Measurements from ENCODE around the gene PSME4.

PSME4 gene

DNA sequence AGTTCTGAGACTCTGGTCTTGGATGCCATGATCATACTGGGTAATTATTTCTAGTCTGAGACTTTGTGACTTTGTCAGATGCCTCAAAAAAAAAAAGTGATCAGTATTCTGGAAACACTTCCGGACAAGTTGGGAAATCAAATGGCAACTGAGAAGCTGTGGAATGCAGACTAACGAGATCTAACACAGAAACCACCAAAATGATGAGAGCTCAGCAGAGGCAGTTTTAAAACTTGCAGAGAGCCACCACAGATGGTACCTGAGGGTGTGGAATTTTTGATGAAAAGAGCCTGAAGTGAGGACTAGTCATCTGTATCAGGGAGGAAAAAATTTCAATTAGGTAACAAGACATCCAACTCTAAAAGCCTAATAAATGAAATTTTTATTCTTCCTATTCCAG lies 105.5 kb downstream of the PSME4 start:
- DNase-seq (ENCODE audit: low read depth in 1 of 2, low spot score in 1 of 2), result no peak
- Histone ChIP-seq H3K27ac (replicated peaks) (no peak overlapping the region), H3K27me3 (ENCODE audit: insufficient read depth, poor library complexity, severe bottlenecking) (no peaks in the 10 kb centered on the region), H3K4me3 (replicated peaks; ENCODE audit: insufficient read depth, low read length) (no peak overlapping the region)
- TF ChIP-seq GABPA (IDR thresholded peaks at IDR 0.05; ENCODE audit: low read depth), result no peak

DNA sequence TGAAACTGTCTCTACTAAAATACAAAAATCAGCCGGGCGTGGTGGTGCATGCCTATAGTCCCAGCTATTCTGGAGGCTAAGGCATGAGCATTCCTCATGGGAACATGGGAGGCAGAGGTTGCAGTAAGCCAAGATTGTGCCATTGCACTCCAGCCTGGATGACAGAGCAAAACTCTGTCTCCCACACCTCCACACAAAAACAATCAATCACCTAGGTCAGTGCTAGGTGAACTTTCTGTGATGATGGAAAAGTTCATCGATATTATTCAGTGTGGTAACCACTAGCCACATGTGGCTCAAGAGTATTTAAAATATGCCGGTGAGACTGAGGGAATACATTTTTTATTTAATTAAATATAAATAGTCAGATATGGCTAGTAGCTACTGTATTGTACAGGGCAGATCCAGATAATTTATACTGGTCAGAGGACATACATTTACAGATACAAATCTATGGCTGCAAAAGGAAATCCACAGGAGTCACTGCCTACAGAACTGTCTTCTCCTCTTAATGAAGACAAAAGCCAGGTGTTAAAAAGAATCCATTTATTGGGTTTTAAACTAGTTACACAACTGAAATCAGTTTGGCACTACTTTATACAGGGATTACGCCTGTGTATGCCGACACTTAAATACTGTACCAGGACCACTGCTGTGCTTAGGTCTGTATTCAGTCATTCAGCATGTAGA lies 107.1 kb downstream of the PSME4 start:
- no peak for DNase-seq (ENCODE audit: low read depth in 1 of 2, low spot score in 1 of 2)
- H3K27me3 ChIP-seq (ENCODE audit: insufficient read depth, poor library complexity, severe bottlenecking), result no peaks in the 10 kb centered on the region
- no peak overlapping the region for H3K27ac ChIP-seq (replicated peaks)
- no peak overlapping the region for H3K4me3 ChIP-seq (replicated peaks; ENCODE audit: insufficient read depth, low read length)
- TF ChIP-seq POLR2AphosphoS5 (IDR thresholded peaks at IDR 0.05; ENCODE audit: low read depth), result no peak
- TF ChIP-seq GABPA (IDR thresholded peaks at IDR 0.05; ENCODE audit: low read depth), result no peak
- TF ChIP-seq, protein P1, sequence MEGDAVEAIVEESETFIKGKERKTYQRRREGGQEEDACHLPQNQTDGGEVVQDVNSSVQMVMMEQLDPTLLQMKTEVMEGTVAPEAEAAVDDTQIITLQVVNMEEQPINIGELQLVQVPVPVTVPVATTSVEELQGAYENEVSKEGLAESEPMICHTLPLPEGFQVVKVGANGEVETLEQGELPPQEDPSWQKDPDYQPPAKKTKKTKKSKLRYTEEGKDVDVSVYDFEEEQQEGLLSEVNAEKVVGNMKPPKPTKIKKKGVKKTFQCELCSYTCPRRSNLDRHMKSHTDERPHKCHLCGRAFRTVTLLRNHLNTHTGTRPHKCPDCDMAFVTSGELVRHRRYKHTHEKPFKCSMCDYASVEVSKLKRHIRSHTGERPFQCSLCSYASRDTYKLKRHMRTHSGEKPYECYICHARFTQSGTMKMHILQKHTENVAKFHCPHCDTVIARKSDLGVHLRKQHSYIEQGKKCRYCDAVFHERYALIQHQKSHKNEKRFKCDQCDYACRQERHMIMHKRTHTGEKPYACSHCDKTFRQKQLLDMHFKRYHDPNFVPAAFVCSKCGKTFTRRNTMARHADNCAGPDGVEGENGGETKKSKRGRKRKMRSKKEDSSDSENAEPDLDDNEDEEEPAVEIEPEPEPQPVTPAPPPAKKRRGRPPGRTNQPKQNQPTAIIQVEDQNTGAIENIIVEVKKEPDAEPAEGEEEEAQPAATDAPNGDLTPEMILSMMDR (IDR thresholded peaks at IDR 0.05; ENCODE audit: insufficient read depth, low read length), result no peak
- no peak for TF ChIP-seq SPI1 (IDR thresholded peaks at IDR 0.05; ENCODE audit: borderline replicate concordance, low read depth)
- TF ChIP-seq, protein P2, sequence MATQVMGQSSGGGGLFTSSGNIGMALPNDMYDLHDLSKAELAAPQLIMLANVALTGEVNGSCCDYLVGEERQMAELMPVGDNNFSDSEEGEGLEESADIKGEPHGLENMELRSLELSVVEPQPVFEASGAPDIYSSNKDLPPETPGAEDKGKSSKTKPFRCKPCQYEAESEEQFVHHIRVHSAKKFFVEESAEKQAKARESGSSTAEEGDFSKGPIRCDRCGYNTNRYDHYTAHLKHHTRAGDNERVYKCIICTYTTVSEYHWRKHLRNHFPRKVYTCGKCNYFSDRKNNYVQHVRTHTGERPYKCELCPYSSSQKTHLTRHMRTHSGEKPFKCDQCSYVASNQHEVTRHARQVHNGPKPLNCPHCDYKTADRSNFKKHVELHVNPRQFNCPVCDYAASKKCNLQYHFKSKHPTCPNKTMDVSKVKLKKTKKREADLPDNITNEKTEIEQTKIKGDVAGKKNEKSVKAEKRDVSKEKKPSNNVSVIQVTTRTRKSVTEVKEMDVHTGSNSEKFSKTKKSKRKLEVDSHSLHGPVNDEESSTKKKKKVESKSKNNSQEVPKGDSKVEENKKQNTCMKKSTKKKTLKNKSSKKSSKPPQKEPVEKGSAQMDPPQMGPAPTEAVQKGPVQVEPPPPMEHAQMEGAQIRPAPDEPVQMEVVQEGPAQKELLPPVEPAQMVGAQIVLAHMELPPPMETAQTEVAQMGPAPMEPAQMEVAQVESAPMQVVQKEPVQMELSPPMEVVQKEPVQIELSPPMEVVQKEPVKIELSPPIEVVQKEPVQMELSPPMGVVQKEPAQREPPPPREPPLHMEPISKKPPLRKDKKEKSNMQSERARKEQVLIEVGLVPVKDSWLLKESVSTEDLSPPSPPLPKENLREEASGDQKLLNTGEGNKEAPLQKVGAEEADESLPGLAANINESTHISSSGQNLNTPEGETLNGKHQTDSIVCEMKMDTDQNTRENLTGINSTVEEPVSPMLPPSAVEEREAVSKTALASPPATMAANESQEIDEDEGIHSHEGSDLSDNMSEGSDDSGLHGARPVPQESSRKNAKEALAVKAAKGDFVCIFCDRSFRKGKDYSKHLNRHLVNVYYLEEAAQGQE (IDR thresholded peaks at IDR 0.05; ENCODE audit: insufficient replicate concordance, low read depth), result no peak

DNA sequence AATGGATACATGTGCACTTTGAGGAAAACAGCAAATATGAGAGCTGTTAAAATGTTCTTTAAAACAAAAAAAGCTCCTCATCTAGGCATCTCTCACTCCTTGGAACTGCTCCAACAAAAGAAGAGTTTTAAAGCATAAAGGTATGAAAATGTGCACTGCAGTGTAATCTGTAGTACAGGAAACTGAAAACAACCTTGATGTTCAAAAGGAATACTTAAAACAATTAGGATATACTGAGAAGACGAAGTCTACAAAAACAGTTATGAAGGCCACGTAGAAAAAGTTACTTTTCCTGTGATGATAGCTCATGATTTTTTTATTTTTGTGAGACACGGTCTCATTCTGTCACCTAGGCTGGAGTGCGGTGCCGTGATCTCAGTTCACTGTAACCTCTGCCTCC lies 109.0 kb downstream of the PSME4 start:
- H3K27ac ChIP-seq (replicated peaks), result no peak overlapping the region
- no peak overlapping the region for H3K4me3 ChIP-seq (replicated peaks; ENCODE audit: insufficient read depth, low read length)
- H3K27me3 ChIP-seq (ENCODE audit: insufficient read depth, poor library complexity, severe bottlenecking), result no peaks in the 10 kb centered on the region
- DNase-seq (ENCODE audit: low read depth in 1 of 2, low spot score in 1 of 2), result no peak
- no peak for TF ChIP-seq POLR2AphosphoS5 (IDR thresholded peaks at IDR 0.05; ENCODE audit: low read depth)
- TF ChIP-seq, protein P2 (IDR thresholded peaks at IDR 0.05; ENCODE audit: insufficient replicate concordance, low read depth), result no peak
- TF ChIP-seq, protein P1 (IDR thresholded peaks at IDR 0.05; ENCODE audit: insufficient read depth, low read length), result no peak
- TF ChIP-seq SPI1 (IDR thresholded peaks at IDR 0.05; ENCODE audit: borderline replicate concordance, low read depth), result no peak
- no peak for TF ChIP-seq GABPA (IDR thresholded peaks at IDR 0.05; ENCODE audit: low read depth)

DNA sequence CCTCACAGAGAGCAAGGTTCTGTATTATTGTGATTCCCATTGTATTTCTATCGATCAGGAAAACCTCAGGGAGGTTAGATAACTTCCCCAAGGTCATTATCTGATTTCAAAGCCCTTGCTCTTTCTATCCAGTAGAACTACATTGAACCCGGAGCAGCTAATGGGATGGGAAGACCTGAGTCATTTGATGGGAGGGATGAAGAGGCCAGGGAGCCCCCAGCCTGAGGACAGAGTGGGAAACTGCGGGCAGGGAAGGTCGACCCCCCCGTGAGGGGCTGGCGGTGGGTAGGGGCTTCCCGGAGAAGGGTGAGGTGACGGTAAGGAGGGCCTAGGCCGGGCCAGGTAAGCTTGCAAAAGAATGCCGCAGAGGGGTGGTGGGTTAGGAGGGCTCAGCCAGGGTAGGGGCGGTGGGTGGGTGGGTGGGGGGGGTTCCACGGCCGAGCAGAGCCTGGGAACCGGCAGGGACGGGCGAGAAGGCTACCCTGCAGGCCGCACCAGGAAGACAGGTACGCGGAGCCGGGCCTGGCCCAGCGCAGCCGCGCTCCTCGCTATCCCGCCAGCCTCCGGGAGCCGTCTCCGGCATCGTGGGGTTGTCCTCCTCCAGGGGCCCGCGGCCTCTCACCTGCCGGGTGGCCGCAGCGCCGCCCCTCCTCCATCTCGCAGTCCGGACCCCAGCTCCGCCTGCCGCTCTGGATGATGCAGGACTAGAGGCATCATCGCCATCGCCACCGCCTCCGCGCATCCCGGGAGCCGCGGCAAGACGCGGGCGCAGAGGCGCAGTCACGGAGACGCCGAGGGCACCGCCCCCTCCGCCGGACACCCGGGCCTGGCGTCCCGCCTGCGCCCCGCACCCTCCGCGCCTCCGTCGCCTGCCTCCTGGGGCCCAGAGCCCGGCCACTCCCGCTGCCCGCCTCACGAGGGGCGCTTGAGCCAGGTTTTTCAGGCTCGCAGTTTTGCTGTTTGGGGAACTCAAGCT lies 111.3 kb downstream of the PSME4 start, which contains the start of gene GPR75:
GPR75 (minus strand) TSS at position 762 of the 976 bp plus-strand sequence. CDS start 5,211 bp downstream, outside the sequence.
- Histone ChIP-seq H3K27me3 (ENCODE audit: insufficient read depth, poor library complexity, severe bottlenecking) (no peaks in the 10 kb centered on the region), H3K27ac (replicated peaks) (no peak within 1 kb of the TSS), H3K4me3 (replicated peaks; ENCODE audit: insufficient read depth, low read length) (no peak within 1 kb of the TSS)
- no peak for DNase-seq (ENCODE audit: low read depth in 1 of 2, low spot score in 1 of 2)
- TF ChIP-seq SPI1 (IDR thresholded peaks at IDR 0.05; ENCODE audit: borderline replicate concordance, low read depth) (no peak), POLR2AphosphoS5 (IDR thresholded peaks at IDR 0.05; ENCODE audit: low read depth) (no peak), GABPA (IDR thresholded peaks at IDR 0.05; ENCODE audit: low read depth) (no peak)
- TF ChIP-seq, protein P1 (IDR thresholded peaks at IDR 0.05; ENCODE audit: insufficient read depth, low read length), result no peak
- TF ChIP-seq, protein P2 (IDR thresholded peaks at IDR 0.05; ENCODE audit: insufficient replicate concordance, low read depth), result no peak
